Urinary bladder (tissue), 4 donors: ENCODE measurements around the gene KLHL14. TPM values are rescaled to one million over a fixed set of nuclear protein-coding genes. Genes with fewer than 3 reads are reported as not detected.

Experiments used
- DNase-seq: peaks from one replicate; pipeline ENCODE4 v3.0.0-alpha.2; 2015; ENCODE audit errors: extremely low spot score
- H3K27ac ChIP-seq: one replicate; pipeline ENCODE4 v1.5.1; 2013; ENCODE audit warnings: low read depth, mild to moderate bottlenecking, moderate library complexity
- H3K36me3 ChIP-seq: one replicate; pipeline ENCODE4 v1.6.1; 2013; ENCODE audit warnings: mild to moderate bottlenecking, moderate library complexity; ENCODE audit not compliant: insufficient read depth
- H3K4me1 ChIP-seq: one replicate; pipeline ENCODE4 v1.6.1; 2013; ENCODE audit warnings: mild to moderate bottlenecking, moderate library complexity; ENCODE audit not compliant: insufficient read depth
- H3K4me3 ChIP-seq: one replicate; pipeline ENCODE4 v1.5.1; 2013; ENCODE audit warnings: low read depth, low read length
- WGBS: extraction: QIAGEN DNeasy Blood & Tissue Kit; methylation state at CpG from one replicate; pipeline ENCODE4 v1.1.7; 2013; 5-methylcytosine and 5-hydroxymethylcytosine counted together
- polyA plus RNA-seq: library from polyadenylated mRNA; stranded (reverse); fragments of 200-250 nt; gene quantifications from one replicate; pipeline ENCODE4 v1.2.3, GENCODE V29; 2013
- small RNA-seq: library from RNA; depleted of rRNA; stranded (forward); fragments of <200 nt; gene quantifications from one replicate; pipeline ENCODE3, GENCODE V24; 2014
- total RNA-seq: library from RNA; depleted of rRNA; stranded (reverse); fragments of >200 nt; gene quantifications from one replicate; pipeline ENCODE4 v1.2.3, GENCODE V29; 2014
- donor health status: healthy with polysubstance abuse.
- donor health status: healthy.

KLHL14 gene
- total and polyA plus RNA-seq, 2 donors, result 0.39 to 1.5 TPM

- Histone ChIP-seq H3K36me3 (no peaks in the 10 kb centered on the region), H3K27ac (no peak overlapping the region), H3K4me1 (no peaks in the 10 kb centered on the region), H3K4me3 (no peak overlapping the region)
- DNase-seq, result no peak
- 63% methylated on average over 3 of the region's 3 CpGs for WGBS
Observed at GRCh38 chr18:32624182-32624723, 148.6 kb downstream of the KLHL14 start.

GRCh38 chr18:32623563-32623962, 149.3 kb downstream of the KLHL14 start:
- no peak overlapping the region for H3K27ac ChIP-seq
- H3K4me3 ChIP-seq, result no peak overlapping the region
- DNase-seq, result no peak
- no peaks in the 10 kb centered on the region for H3K4me1 ChIP-seq
- no peaks in the 10 kb centered on the region for H3K36me3 ChIP-seq

Small RNA genes lying within 50 kb of the gene (small RNA-seq; reads per million reads assigned to genes)
- not detected for gene AC012123.2
